ENCODE measurements around the gene SORCS2. TPM values are rescaled to one million over a fixed set of nuclear protein-coding genes. Genes with fewer than 3 reads are reported as not detected.

Gene SORCS2
- total RNA-seq, 3 donors from 2014 or later, result 0.66 to 1.3 (median 0.80) TPM

DNA sequence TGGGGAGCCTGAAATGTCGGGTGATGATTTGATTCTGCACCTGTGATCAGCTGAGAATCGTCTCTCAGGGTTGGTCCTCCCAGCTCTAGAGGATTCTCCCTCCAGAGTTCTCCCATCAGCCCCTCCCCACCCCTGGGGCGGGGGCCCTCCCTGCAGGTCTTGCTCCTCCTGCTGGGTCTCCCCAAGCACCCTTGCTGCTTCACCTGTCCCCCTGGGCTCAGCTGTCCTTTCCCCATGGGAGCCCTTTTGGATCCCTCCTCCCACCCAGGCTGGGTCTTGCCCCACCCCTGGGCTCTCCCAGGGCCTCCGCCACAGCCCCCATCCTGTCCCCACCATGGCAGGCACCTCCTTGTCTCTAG is 220.2 kb downstream of the SORCS2 start:
- Histone ChIP-seq H3K4me3 (no peak overlapping the region), H3K4me1 (no peaks in the 10 kb centered on the region), H3K36me3 (no peaks in the 10 kb centered on the region), H3K9me3 (peaks cover 6 to 12% of the 10 kb centered on the region in 2 donors), H3K27me3 (peaks cover 0 to 16% of the 10 kb centered on the region in 2 donors), H3K27ac (no peak overlapping the region)
- intact Hi-C loops (cut with DNase I; ENCODE audit: low total_unique reads), result no loop called here
- TF ChIP-seq, protein P1, sequence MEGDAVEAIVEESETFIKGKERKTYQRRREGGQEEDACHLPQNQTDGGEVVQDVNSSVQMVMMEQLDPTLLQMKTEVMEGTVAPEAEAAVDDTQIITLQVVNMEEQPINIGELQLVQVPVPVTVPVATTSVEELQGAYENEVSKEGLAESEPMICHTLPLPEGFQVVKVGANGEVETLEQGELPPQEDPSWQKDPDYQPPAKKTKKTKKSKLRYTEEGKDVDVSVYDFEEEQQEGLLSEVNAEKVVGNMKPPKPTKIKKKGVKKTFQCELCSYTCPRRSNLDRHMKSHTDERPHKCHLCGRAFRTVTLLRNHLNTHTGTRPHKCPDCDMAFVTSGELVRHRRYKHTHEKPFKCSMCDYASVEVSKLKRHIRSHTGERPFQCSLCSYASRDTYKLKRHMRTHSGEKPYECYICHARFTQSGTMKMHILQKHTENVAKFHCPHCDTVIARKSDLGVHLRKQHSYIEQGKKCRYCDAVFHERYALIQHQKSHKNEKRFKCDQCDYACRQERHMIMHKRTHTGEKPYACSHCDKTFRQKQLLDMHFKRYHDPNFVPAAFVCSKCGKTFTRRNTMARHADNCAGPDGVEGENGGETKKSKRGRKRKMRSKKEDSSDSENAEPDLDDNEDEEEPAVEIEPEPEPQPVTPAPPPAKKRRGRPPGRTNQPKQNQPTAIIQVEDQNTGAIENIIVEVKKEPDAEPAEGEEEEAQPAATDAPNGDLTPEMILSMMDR (IDR thresholded peaks at IDR 0.05), result no peak
- no peak for TF ChIP-seq POLR2AphosphoS5 (IDR thresholded peaks at IDR 0.05)
- peak in 1 of 2 donors; percentile 20 for DNase-seq (ENCODE audit: low spot score in 2 of 2)

DNA sequence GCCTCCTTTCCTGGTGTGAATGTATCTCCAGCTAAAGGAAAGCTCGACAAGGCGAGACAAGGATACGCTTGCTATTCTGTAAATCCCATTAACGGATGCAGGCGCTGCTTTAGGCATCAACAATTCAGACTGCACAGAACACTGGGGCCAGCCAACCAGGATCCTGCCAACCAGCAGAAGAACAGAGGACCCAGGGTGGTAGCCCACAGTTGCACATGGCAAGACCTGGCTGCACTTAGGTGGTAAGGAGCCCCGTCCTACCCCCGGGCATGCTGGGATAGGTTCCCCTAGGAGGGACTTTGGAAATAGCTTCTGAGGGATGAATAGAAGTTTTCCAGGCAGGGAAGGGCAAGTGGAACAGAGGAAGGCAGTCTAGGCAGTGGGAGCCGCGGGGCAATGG is 221.7 kb downstream of the SORCS2 start:
- intact Hi-C loops (cut with DNase I; ENCODE audit: low total_unique reads), result no loop called here
- peak in 1 of 2 donors; percentile 44 for DNase-seq (ENCODE audit: low spot score in 2 of 2)
- Histone ChIP-seq H3K4me1 (no peaks in the 10 kb centered on the region), H3K27me3 (peaks cover 0 to 16% of the 10 kb centered on the region in 2 donors), H3K9me3 (peaks cover 0 to 9% of the 10 kb centered on the region in 2 donors), H3K36me3 (no peaks in the 10 kb centered on the region), H3K27ac (no peak overlapping the region), H3K4me3 (no peak overlapping the region)
- no peak for TF ChIP-seq POLR2AphosphoS5 (IDR thresholded peaks at IDR 0.05)
- TF ChIP-seq, protein P1 (IDR thresholded peaks at IDR 0.05), result no peak
- TF ChIP-seq POLR2A (IDR thresholded peaks at IDR 0.05), result no peak

DNA sequence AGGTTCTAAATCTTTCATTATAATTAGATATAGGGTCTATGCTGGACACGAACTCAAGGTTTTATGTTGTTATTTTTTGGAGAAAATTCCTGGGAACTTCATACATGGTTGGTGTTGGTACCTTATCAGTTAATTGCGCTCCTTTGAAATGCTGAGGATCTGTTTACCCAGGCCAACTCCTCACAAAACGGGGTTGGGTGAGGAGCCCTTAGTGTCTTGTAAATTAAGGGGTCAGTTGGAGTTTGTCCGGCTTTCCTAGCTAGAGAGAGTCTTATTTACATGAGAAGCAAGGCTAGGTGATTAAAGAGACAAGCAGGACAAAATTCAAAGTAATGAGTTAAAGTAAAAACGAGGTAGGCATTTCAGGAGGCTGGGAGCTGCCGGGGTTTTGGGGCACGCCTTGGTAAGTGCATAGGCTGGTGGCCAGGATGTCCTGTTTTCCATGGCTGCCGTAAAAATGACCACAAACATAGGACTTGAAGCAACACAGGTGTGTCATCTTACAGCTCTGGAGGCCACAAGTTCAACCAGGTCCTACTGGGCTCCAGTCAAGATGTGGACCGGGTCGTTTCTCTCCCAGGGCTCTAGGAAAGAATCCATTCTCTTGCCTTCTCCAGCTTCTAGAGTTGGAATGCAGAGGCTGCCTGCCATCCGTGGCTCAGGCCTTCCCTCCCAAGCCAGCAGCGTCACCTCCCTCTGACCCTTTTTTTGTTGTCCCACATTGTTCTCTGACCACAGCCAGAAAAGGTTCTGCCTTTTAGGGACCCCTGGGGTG is 222.6 kb downstream of the SORCS2 start:
- H3K4me3 ChIP-seq, result no peak overlapping the region
- intact Hi-C loops (cut with DNase I; ENCODE audit: low total_unique reads), result no loop called here
- H3K27me3 ChIP-seq, result peaks cover 0 to 16% of the 10 kb centered on the region in 2 donors
- DNase-seq (ENCODE audit: low spot score in 2 of 2), result peak in 1 of 2 donors; percentile 33
- no peaks in the 10 kb centered on the region for H3K4me1 ChIP-seq
- no peaks in the 10 kb centered on the region for H3K36me3 ChIP-seq
- TF ChIP-seq, protein P1 (IDR thresholded peaks at IDR 0.05), result no peak
- TF ChIP-seq POLR2AphosphoS5 (IDR thresholded peaks at IDR 0.05) (no peak), POLR2A (IDR thresholded peaks at IDR 0.05) (no peak)
- H3K9me3 ChIP-seq, result peaks cover 0 to 4% of the 10 kb centered on the region in 2 donors
- H3K27ac ChIP-seq, result no peak overlapping the region

DNA sequence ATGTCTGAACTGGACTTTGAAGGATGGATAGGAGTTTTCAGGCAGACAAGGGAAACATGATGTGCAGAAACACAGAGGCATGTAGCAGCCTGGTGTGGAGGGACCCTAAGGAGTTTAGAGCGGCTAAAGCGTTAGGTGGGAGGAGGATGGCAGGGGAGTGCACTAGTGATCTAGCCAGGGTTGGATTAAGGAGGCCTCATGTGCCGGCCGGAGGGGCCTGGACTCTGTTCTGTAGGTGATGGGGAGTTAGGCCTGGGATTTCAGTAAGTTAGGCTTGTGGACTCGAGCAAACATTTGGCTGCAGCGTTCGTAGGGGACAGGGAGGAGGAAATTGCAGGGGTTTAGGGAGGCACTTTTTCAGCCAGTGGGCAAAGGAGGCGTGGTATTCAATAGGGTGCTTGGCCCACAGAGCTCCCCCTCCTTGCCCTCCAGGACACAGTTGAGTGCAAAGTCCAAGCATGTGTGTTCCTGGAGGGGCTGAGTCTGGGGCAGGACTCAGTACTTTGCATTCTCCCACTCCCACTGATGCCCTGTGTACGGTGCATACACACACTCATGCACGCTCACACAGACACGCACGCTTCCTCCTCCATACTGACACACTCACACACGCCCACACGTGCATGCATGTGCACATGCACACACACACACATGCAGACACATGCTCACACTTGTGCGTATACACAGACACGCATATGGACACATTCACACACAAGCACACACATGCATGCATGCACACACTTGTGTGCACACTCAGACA is 223.8 kb downstream of the SORCS2 start:
- Histone ChIP-seq H3K36me3 (no peaks in the 10 kb centered on the region), H3K4me3 (no peak overlapping the region), H3K4me1 (no peaks in the 10 kb centered on the region), H3K27ac (no peak overlapping the region), H3K9me3 (peaks cover 0 to 4% of the 10 kb centered on the region in 2 donors), H3K27me3 (peaks cover 0 to 16% of the 10 kb centered on the region in 2 donors)
- intact Hi-C loops (cut with DNase I; ENCODE audit: low total_unique reads), result no loop called here
- peak in 1 of 2 donors; percentile 27 for DNase-seq (ENCODE audit: low spot score in 2 of 2)
- TF ChIP-seq POLR2A (IDR thresholded peaks at IDR 0.05) (no peak), POLR2AphosphoS5 (IDR thresholded peaks at IDR 0.05) (no peak)
- TF ChIP-seq, protein P1 (IDR thresholded peaks at IDR 0.05), result no peak

Data from breast epithelium (tissue), 4 donors.